Left kidney (tissue), 2 donors: ENCODE results near the gene SLC12A9. TPM values are rescaled to one million over a fixed set of nuclear protein-coding genes. Genes with fewer than 3 reads are reported as not detected.
"Not testable (repeated sequence)": the region's sequence is repeated elsewhere in the genome, so short reads cannot be mapped to it uniquely, and the experiment has no call there.

ENCODE experiments used
- DNase-seq: peaks from one replicate; pipeline ENCODE4 v3.0.0-alpha.2; 2013
- polyA plus RNA-seq: library from polyadenylated mRNA; unstranded; fragments of 120-200 nt; gene quantifications from one replicate; pipeline ENCODE4 v1.2.1, GENCODE V29; 2013; ENCODE audit not compliant: insufficient read length

SLC12A9 gene
- polyA plus RNA-seq, 1 donor = 29.9 TPM

DNA sequence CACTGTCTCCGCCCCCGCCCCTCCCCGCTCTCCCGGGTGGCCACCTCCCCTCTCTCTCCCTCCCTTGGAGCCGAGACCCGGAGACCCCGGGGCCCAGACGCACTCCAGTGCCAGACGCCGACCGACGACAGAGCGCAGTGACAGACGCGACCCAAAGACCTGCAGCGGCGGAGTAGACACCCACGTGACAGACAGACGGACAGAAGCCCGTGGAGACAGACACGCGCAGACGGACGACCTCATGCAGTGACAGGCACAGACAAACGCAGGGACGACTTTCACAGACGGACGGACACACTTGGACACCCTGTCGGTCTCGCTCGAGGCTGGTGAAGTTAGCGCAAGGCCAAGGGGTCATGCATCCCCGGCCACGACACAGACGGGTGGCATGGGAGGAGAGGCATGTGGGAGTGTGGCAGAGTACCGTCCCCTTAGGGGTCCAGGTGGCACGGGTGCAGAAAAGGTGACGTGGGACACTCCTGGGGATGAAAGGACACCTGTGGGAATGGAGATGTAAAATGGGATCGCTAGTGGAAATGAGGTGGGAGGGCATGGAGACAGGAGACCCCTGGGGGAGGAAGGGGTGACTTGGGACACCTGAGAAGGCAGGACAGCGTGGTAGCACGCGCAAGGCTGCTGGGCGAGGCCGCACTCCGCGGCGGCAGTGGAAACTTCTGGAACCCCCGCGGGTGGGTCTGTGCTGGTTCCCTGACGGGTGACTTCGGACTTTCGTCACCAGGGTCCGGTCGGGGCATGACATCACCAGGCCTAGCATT lies 43.6 kb downstream of the SLC12A9 start:
- peak; percentile 33 for DNase-seq

DNA sequence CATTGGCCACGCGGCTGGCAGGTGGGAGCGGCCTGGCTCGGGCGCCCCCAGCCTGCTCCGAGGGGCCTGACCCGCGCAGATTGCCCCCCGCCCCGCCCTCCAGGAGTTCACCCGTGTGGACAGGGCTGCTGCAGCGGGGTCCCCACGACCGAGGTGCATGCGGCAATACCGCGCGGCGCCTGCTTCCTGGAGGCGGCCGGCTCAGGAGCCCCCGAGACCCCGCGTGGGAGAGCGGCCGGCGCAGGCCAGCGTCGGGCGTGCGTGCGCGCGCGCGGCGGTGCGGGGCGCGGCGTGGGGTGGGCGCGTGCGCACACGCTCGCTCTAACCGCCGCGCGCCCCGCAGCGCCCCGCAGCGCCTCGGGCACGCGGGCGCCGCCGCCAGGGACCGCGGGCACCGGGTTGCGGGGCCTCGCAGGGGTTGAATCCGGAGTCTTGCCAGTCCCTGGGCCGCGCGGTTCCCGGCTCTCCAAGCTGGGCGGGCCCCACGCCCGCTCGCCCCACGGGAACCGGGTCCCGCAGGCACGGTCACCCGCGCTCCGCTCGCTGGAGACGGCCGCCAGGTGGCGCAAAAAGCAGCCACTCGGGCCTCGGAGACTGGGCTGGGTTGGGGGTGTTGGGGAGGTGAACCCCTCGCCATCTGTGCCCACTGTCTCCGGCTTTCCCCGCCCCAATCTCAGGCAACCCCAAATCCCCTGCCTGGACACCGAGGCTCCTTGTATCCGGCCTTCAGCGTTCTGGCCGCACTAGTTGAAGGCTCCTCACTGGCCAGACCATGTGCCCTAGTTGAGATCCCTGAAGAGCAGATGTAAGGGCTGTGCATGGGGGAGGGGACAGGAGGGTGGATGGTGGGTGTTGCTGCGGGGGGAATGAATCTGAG lies 44.5 kb downstream of the SLC12A9 start:
- peak; percentile 30 for DNase-seq

DNA sequence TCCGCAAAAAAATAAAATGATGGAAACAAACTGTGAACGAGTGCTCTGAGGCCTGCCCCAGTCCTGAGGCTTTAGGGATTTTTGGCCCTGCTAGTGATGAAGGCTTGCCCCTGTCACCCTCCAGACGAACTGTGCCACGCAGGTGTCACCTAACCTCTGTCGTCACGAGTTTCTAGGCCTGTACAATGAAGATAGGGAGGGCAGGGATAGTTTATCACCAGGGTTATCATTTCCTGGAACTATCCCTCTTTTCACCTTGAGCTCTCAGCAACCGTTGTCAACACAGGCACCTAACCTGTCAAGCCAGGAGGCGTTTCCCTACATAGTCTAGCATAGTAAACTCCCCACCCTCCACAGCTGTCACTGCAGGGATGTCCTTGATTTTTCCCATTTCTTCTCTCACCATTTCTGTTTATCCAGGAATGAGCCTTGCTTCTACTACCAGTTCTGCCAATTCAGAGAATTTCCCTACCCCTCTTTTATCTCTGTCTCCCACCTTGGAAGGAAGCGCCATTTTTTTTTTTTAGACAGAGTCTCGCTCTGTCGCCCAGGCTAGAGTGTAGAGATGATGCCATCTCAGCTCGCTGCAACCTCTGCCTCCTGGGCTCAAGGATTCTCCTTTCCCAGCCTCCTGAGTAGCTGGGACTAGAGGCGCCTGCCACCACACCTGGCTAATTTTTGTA lies 45.4 kb downstream of the SLC12A9 start:
- DNase-seq = no peak

DNA sequence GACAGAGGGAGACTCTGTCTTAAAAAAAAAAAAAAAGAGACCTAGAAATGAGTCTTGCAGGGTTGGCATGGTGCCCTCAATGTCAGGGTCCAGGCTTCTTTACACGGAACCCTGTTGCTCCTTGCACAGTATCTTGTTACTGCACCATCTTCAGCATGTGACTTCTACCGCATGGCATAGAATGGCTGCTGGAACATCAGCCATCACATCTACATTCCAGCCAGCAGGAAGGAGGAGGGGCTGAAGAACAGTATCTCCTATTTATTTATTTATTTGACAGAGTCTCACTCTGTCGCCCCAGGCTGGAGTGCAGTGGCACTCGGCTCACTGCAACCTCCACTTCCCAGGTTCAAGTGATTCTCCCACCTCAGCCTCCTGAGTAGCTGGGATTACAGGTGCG lies 46.9 kb downstream of the SLC12A9 start:
- DNase-seq = no peak

DNA sequence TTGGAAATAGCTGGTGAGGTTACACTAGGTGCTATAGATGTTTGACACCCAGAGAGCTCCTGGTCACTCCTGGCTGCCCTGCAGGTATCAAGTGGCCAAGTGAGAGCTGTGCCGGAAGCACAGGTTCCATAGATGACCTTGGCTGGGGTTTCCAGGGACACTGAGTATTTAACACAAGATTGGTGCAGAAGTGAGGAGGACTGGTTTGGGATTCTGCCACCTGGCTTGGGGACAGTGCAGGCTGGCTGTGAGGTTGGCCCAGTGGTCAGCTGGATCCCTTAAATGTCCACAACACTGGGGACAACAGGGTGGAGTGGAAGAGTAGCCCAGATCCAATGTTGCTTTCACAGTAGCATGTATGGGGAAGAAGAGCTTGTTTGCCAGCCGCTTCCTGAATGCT lies 48.5 kb downstream of the SLC12A9 start:
- DNase-seq = no peak

DNA sequence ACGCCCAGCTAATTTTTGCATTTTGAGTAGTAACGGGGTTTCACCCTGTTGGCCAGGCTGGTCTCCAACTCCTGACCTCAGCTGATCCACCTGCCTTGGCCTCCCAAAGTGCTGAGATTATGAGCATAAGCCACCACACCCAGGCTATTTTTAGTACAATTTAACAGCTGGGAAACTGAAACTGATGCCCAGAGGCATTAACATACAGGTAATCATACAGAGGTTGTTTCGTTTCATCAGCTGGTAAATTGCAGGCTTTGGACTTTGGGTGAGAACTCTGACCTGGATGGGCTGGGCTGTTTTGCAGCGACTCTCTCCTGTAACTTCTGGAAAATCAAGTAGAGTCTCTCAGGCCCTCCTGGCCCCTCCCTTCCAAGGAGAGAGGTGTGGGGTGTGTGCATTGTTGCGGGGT lies 49.4 kb downstream of the SLC12A9 start:
- no peak for DNase-seq

DNA sequence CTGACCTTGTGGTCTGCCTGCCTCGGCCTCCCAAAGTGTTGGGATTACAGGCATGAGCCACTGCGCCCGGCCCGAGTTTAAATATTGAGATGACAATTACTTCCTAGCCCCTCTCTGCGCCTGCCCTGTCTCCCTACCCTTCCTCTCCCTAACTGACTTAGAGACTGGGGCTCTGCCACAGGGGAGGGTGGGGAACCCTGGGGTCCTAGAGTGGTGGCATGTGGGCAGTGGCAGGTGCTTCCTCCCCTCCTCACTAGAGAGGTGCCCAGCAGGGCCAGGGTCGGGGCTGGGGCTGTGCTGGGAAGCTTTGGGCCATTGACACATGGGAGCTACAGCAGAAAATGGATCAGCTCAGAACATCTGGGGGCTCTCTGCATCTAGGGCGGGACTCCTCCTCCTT lies 50.1 kb downstream of the SLC12A9 start:
- DNase-seq = no peak

DNA sequence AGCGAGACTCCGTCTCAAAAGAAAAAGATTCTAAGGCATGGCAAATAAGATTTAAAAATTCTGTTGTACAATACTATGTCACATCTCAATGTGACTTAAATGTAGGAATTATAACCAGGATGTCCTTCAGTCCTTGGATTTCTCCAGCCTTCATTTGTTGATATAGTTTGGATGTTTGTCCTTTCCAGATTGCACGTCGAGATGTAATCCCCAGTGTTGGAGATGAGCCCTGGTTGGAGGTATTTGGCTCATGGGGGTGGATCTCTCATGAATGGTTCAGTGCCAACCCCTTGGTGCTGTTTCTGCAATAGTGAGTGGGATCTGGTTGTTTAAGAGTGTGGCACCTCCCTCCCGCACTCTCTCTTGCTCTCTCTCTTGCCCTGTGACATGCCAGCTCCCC lies 56.0 kb downstream of the SLC12A9 start:
- DNase-seq = no peak

DNA sequence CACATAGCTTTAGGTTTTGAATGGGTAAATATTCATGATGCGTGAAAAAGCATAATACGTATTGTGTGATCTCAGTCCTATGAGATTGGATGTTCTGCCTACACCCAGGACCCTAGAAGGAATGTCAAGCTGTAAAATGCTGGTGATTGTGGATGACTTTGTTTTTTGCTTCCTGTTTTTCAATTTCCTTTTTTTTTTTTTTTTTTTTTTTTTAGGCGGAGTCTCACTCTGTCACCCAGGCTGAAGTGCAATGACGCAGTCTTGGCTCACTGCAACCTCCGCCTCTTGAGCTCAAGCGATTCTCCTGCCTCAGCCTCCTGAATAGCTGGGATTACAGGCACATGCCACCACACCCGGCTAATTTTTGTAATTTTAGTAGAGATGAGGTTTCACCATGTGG lies 57.9 kb downstream of the SLC12A9 start:
- DNase-seq = not testable (repeated sequence)

DNA sequence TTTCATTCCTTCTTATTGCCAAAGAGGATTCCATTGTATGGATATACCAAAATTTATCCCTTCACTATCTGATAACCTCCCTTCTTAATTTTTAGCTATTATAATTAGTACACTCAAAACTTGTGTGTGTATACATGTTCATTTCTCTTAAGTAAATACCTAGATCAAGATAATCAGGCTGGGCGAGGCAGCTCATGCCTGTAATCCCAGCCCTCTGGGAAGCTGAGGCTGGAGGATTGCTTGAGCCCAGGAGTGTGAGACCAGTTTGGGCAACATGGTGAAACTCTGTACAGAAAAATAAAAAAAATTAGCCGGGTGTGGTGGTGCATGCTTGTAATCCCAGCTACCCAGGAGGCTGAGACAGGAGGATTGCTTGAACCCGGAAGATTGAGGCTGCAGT lies 59.0 kb downstream of the SLC12A9 start:
- DNase-seq = no peak

DNA sequence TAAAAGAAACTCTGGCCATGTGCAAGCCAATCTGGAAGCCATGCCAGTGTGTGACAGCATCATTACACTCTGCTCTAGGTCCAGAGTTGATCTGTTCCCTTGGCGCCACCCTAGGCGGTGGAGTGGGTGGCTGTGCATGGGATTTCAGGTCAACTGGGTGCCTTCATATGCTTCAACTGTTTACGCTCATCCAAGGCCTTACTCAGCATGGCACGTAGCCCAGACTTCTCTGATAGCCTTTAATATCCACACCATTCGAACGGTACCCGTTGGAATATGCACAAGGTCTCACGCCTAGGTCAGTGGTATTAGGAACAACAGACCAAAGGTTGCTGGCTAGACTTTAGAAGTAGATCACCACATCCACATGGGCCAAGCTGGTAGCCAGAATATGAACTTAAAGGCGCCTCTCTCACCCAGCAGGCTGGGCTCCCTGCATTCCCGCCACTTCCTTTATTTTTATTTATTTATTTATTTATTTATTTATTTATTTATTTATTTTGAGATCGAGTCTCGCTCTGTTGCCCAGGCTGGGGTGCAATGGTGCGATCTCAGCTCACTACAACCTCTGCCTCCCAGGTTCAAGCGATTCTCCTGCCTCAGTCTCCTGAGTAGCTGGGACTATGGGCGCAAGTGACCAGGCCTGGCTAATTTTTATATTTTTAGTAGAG lies 61.8 kb downstream of the SLC12A9 start:
- no peak for DNase-seq

DNA sequence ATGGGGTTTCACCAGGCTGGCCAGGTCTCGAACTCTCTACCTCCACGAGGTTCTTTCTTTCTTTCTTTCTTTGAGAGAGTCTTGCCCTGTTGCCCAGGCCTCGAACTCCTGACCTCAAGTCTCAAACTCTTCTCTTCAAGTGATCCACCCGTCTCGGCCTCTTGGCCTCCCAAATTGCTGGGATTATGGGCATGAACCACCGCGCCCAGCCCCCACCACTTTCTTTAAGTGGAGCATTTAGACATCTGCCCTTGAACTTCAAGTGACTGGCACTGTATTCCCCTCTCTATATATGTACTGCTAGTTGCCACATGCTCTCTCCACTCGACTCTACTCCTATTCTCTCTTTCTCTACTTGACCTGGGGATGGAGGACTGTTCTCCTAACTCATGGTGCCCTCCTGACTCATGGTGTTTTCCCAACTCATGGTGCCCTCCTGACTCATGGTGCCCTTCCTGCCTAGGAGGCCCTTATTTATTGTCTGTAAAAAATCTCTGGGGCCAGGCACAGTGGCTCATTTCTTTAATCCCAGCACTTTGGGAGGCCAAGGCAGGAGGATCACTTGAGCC lies 62.5 kb downstream of the SLC12A9 start:
- no peak for DNase-seq

Other genes starting within 250 kb of the SLC12A9 start
- gene MOSPD3, start 240.2 kb upstream of the SLC12A9 start, polyA plus RNA-seq = 23.5 TPM
- gene TFR2, start 211.2 kb upstream of the SLC12A9 start, polyA plus RNA-seq = 0.93 TPM
- gene ACTL6B, start 196.3 kb upstream of the SLC12A9 start, polyA plus RNA-seq = not detected
- gene GNB2, start 179.0 kb upstream of the SLC12A9 start, polyA plus RNA-seq = 162 TPM
- 42.7 TPM for gene GIGYF1, start 158.5 kb upstream of the SLC12A9 start, polyA plus RNA-seq
- gene POP7, start 146.6 kb upstream of the SLC12A9 start, polyA plus RNA-seq = 19.5 TPM
- gene EPO, start 132.2 kb upstream of the SLC12A9 start, polyA plus RNA-seq = 0.20 TPM
- gene ZAN, start 119.1 kb upstream of the SLC12A9 start, polyA plus RNA-seq = 0.03 TPM
- gene EPHB4, start 25.2 kb upstream of the SLC12A9 start, polyA plus RNA-seq = 85.3 TPM
- 67.8 TPM for gene TRIP6, start 14.7 kb downstream of the SLC12A9 start, polyA plus RNA-seq
- 193 TPM for gene SRRT, start 22.4 kb downstream of the SLC12A9 start, polyA plus RNA-seq
- 1.8 TPM for gene UFSP1, start 37.0 kb downstream of the SLC12A9 start, polyA plus RNA-seq
- 2.7 TPM for gene ACHE, start 43.2 kb downstream of the SLC12A9 start, polyA plus RNA-seq
- gene MUC3A, start 96.8 kb downstream of the SLC12A9 start, polyA plus RNA-seq = 1.2 TPM
- 0.02 TPM for gene MUC12, start 116.9 kb downstream of the SLC12A9 start, polyA plus RNA-seq
- gene MUC17, start 167.4 kb downstream of the SLC12A9 start, polyA plus RNA-seq = not detected
- 19.9 TPM for gene TRIM56, start 232.8 kb downstream of the SLC12A9 start, polyA plus RNA-seq